Stimulated activated CD8-positive, alpha-beta memory T cell treated with anti-CD3 and anti-CD28 coated beads, Interleukin-15, amount 100 ng/mL, for 1 hour (primary cell): ENCODE measurements around the gene TRAF5.
"Not testable (repeated sequence)": the region's sequence is repeated elsewhere in the genome, so short reads cannot be mapped to it uniquely, and the experiment has no call there.

Experiments
- DNase-seq: peaks from one replicate; pipeline ENCODE4 v3.0.0-alpha.2; 2020; ENCODE audit warnings: low read depth

TRAF5 gene

DNA sequence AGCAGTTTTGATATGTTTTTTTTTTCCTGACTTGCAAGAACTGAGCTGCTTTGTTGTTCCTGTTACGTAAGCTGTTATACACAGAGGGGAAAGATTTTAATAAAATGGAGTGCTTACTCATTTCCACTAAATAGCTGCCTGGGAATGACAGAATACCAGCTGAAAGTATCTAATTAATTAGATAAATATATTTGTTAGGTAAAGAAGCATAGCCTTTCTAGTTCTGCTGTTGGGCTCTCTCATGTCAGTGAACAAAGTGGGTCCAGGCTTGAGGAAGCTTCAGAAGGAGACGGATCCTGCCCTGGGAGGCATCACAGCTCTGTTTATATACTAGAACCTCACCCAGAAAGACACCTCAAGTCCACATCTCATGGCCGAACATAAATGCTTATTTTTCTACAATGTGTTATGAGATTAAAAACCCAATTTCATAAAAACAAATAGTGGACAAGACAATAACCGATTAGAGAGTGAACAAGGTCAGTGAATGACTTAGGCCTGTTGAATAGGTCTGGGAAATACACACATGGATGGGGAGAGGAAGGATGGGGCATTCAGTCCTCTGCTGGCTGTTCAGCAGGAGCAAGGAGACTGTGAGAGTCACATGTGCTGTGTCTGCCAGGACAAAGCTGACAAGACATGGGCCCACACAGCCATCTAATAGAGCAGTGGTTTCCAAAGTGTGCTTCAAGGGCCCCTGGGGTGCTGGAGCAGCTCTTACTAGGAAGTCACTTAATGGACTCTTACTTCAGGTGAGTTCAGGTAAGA, 20.6 kb downstream of the TRAF5 start:
- no peak for DNase-seq

- DNase-seq = no peak
Observed at GRCh38 chr1:211348547-211348946, 21.9 kb downstream of the TRAF5 start.

DNA sequence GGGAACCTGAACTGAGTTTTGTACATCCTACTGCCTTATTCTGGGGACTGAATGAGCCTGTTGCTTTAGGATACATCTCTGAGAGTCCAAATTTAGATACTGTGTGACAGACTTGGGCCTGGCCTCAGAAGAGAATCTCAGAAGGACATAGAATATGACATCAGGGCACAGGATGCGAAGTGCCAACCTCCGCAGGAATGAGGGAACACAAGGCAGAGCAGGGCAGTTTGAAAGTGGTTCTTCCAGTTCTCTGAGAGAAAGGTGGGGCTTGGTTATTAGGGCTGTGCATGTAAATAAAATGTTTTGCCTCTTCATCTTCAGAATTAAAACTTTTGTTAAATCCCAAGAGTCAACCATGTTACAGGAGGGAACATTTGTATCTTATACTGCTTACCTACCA, 23.1 kb downstream of the TRAF5 start:
- no peak for DNase-seq

GRCh38 chr1:211352055-211352454, 25.4 kb downstream of the TRAF5 start:
- DNase-seq = not testable (repeated sequence)

GRCh38 chr1:211352465-211352864, 25.8 kb downstream of the TRAF5 start:
- no peak for DNase-seq

- no peak for DNase-seq
Observed at GRCh38 chr1:211352985-211353515, 26.4 kb downstream of the TRAF5 start.

GRCh38 chr1:211353562-211354212, 27.1 kb downstream of the TRAF5 start:
- no peak for DNase-seq

- DNase-seq = no peak
Observed at GRCh38 chr1:211355873-211356272, 29.2 kb downstream of the TRAF5 start.

- DNase-seq = no peak
Observed at GRCh38 chr1:211356723-211357407, 30.2 kb downstream of the TRAF5 start.

GRCh38 chr1:211358685-211359084, 32.1 kb downstream of the TRAF5 start:
- no peak for DNase-seq

DNA sequence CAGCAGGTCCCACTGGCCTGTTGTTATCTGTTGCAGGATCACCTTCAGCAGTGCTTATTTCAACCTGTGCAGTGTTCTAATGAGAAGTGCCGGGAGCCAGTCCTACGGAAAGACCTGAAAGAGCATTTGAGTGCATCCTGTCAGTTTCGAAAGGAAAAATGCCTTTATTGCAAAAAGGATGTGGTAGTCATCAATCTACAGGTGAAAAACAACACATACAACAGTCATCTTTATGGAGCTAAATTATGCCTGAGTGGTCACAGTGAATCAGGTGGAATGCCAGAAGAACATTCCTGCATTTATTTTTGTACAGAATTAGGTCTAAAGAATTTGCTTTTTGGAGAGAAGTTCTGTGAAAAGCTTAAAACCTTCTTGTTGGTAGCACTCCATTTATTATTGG, 33.2 kb downstream of the TRAF5 start:
- DNase-seq = no peak

- no peak for DNase-seq
Observed at GRCh38 chr1:211361202-211361601, 34.6 kb downstream of the TRAF5 start.

DNA sequence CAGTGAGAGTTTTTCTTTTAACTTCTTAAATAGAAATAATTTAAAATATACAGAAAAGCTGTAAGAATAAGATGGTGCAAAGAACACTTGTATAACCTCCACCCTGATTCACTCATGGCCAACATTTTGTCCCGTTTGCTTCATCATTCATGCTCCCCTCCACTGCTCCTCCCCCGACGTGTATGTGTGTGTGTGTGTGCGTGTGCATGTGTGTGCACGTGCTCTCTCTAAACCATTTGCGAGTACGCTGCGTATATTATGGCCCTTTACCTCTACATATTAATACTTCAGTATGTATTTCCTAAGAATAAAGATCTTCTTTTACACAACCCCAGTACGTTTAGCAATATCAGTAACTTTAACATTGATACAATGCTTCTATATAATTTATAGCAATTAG, 43.0 kb downstream of the TRAF5 start:
- DNase-seq = no peak

DNA sequence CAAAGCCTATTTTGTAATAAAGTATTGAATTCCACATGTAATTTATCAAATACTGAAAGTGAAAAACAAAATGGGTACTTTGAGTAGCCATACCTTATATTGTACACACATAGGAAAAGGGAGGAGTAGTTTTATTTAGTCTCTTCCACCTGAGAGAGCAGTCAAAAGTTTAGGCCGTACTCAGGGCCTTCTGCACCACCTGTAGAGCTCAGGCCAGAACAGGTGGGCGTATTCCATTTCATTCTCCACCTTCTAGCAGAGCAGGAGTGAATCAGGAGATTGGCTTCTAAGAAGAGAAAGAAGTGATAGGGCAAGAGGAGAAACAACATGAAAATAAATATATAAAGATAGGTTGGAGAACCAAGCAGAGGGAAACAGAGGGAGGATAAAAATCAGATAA, 44.0 kb downstream of the TRAF5 start:
- DNase-seq = no peak

- no peak for DNase-seq
Observed at GRCh38 chr1:211371406-211372105, 44.9 kb downstream of the TRAF5 start.

DNA sequence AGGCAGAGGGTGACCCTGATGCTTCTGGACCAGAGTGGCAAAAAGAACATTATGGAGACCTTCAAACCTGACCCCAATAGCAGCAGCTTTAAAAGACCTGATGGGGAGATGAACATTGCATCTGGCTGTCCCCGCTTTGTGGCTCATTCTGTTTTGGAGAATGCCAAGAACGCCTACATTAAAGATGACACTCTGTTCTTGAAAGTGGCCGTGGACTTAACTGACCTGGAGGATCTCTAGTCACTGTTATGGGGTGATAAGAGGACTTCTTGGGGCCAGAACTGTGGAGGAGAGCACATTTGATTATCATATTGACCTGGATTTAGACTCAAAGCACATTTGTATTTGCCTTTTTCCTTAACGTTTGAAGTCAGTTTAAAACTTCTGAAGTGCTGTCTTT, 45.8 kb downstream of the TRAF5 start:
- DNase-seq = no peak

GRCh38 chr1:211375146-211375818, 48.6 kb downstream of the TRAF5 start:
- DNase-seq = no peak

DNA sequence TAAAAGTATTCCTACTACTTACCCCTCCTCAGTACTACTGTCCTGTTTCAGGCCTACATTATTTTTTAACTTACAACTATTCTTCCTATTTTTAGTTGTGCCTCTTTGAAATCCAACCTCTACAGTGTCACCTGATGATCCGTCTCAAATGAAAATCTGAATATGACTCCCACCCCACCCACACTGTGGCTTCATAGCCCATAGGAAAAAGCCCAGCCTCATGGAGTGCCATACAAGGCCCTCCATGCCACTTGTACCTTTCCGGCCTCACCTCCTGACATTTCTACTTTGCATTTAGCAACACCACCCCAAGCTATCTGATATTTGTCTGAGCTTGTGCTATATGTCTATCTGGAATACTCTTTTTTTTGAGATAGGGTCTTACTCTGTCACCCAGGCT, 49.3 kb downstream of the TRAF5 start:
- DNase-seq = no peak

DNA sequence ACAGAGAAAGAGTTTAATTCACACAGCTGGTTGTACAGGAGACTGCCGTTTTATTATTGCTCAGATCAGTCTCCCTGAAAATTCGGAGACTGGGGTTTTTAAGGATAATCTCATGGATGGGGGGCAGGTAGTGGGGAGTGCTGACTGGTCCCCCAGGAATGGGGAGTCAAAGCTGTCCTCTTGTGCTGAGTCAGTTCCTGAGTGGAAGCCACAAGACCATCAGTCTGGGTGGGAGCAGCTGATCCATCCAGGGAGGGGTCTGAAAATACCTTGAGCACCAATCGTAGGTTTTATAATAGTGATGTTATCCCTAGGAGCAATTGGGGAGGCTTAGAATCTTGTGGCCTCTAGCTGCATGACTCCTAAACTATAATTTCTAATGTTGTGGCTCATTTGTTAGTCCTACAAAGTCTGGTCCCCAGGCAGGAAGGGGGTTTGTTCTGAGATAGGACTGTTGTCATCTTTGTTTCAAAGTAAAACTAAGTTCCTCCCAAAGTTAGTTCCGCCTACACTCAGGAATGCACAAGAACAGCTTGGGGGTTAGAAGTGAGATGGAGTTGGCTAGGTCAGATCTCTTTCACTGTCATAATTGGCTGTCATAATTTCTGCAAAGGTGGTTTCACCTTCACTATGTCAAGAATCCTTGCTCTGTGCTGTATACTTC, 50.3 kb downstream of the TRAF5 start:
- DNase-seq = no peak

DNA sequence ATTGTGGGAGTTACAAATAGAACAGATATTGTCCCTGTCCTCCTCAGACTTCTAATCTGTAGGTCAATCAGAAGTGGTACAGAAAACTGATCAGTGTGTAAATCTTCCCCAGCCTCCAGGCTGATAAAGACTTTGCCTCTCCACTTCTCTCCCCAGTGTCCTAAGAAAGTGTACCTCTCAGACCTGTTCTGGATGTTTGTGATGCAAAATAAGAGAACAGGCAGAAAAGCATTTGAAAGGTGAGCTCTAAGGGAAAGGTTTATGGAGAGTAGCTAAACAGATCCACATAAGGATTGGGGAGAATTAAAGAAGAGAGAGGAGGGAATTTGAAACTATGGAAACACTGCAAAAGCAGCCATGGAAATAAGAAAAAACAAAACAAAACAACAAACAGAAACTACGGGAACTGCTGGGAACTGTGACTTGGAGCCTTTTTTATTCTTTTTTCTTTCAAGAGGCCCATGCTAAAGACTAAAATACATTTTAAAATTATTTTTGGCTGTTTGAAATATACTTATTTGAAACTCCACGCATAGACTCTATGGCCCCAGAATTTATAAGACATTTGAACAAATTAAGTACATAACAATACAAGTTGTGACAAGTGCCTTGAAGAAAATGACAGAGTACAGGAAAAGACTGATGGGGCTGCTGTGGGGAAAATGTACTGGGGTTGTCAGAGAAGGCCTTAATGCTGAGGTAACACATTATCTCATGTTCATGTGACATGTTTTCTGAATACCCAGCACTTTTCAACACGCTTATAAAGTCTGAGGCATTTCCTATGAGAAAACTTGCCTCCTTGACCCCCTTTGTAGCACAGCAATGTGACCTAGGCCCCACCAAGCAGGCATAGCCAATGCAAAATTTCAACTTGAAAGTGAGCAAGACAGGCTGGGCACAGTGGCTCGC, 51.2 kb downstream of the TRAF5 start:
- no peak for DNase-seq
